ENCODE measurements around the gene GOLGA6L9. TPM values are rescaled to one million over a fixed set of nuclear protein-coding genes. Genes with fewer than 3 reads are reported as not detected.
"Not testable (repeated sequence)": the region's sequence is repeated elsewhere in the genome, so short reads cannot be mapped to it uniquely, and the experiment has no call there.

GOLGA6L9 gene
- total and polyA plus RNA-seq, 2 experiments from 2014 or later: 0.65 to 0.76 TPM

GRCh38 chr15:82475345-82475967 is 45.8 kb downstream of the GOLGA6L9 start:
- H3K4me1 ChIP-seq (ENCODE audit: insufficient read depth); H3K4me3 ChIP-seq; H3K9me2 ChIP-seq (ENCODE audit: insufficient read depth); DNase-seq; H3K27me3 ChIP-seq (replicated peaks; ENCODE audit: insufficient read depth); H3K79me2 ChIP-seq (ENCODE audit: insufficient read depth); in situ Hi-C loops (cut with MboI); H3F3A ChIP-seq (ENCODE audit: insufficient read depth); H2AFZ ChIP-seq; H3K36me3 ChIP-seq (ENCODE audit: low read depth); H4K20me1 ChIP-seq (ENCODE audit: insufficient read depth); H3K9me3 ChIP-seq (ENCODE audit: low read depth); H3K27ac ChIP-seq; H3K4me2 ChIP-seq (ENCODE audit: unreplicated experiment); H3K9ac ChIP-seq: not testable (repeated sequence)
- 76 to 79% methylated on average over 3 to 6 of the region's 11 CpGs for WGBS, 2 experiments (ENCODE audit: low coverage in 1 of 2, low lambda C conversion rate in 2 of 2, missing lambda C conversion rate in 2 of 2)

GRCh38 chr15:82476697-82477342 is 47.2 kb downstream of the GOLGA6L9 start:
- H3K4me2 ChIP-seq (ENCODE audit: unreplicated experiment); H3K79me2 ChIP-seq (ENCODE audit: insufficient read depth); H3K9me2 ChIP-seq (ENCODE audit: insufficient read depth); H3K4me1 ChIP-seq (ENCODE audit: insufficient read depth); H2AFZ ChIP-seq; DNase-seq; H3K9me3 ChIP-seq (ENCODE audit: low read depth); H3F3A ChIP-seq (ENCODE audit: insufficient read depth); in situ Hi-C loops (cut with MboI); H3K4me3 ChIP-seq; H4K20me1 ChIP-seq (ENCODE audit: insufficient read depth); H3K27me3 ChIP-seq (replicated peaks; ENCODE audit: insufficient read depth); H3K9ac ChIP-seq; H3K36me3 ChIP-seq (ENCODE audit: low read depth); H3K27ac ChIP-seq: not testable (repeated sequence)
- WGBS, 2 experiments (ENCODE audit: low coverage in 1 of 2, low lambda C conversion rate in 2 of 2, missing lambda C conversion rate in 2 of 2): 86 to 89% methylated on average over 7 to 14 of the region's 14 CpGs

GRCh38 chr15:82477343-82478057 is 47.9 kb downstream of the GOLGA6L9 start:
- DNase-seq; H3K27me3 ChIP-seq (replicated peaks; ENCODE audit: insufficient read depth); H2AFZ ChIP-seq; H3K27ac ChIP-seq; H3K4me3 ChIP-seq; H3K36me3 ChIP-seq (ENCODE audit: low read depth); H3F3A ChIP-seq (ENCODE audit: insufficient read depth); H3K4me2 ChIP-seq (ENCODE audit: unreplicated experiment); H4K20me1 ChIP-seq (ENCODE audit: insufficient read depth); H3K79me2 ChIP-seq (ENCODE audit: insufficient read depth); in situ Hi-C loops (cut with MboI); H3K9me2 ChIP-seq (ENCODE audit: insufficient read depth); H3K9me3 ChIP-seq (ENCODE audit: low read depth); H3K9ac ChIP-seq; H3K4me1 ChIP-seq (ENCODE audit: insufficient read depth): not testable (repeated sequence)
- 98 to 100% methylated on average over 4 to 7 of the region's 13 CpGs for WGBS, 2 experiments (ENCODE audit: low coverage in 1 of 2, low lambda C conversion rate in 2 of 2, missing lambda C conversion rate in 2 of 2)

Small RNA genes within 50 kb of the gene (small RNA-seq; reads per million reads assigned to genes)
- not detected for gene AC245033.3 (ENCODE audit: low read depth, low replicate concordance)

Other genes with a start within 250 kb of the GOLGA6L9 start
- gene EFL1, start 167.1 kb upstream of the GOLGA6L9 start, total RNA-seq (2014; rRNA removed; shearing (Covaris generic)): 28.4 and 53.7 TPM in 2 replicates
- gene EFL1, start 167.1 kb upstream of the GOLGA6L9 start, polyA plus RNA-seq (2016; fragmentation: Nextera tagmentation; extraction: Ambion mirVana): 21.3 and 21.8 TPM in 2 replicates
- gene SAXO2, start 167.0 kb upstream of the GOLGA6L9 start, total RNA-seq (2014; rRNA removed; shearing (Covaris generic)): not detected in 2 replicates
- gene SAXO2, start 167.0 kb upstream of the GOLGA6L9 start, polyA plus RNA-seq (2016; fragmentation: Nextera tagmentation; extraction: Ambion mirVana): 0.51 and 2.0 TPM in 2 replicates
- under 0.01 and 0.25 TPM in 2 replicates for gene GOLGA6L10, start 80.3 kb upstream of the GOLGA6L9 start, total RNA-seq (2014; rRNA removed; shearing (Covaris generic))
- not detected in 2 replicates for gene GOLGA6L10, start 80.3 kb upstream of the GOLGA6L9 start, polyA plus RNA-seq (2016; fragmentation: Nextera tagmentation; extraction: Ambion mirVana)
- gene RPS17, start 110.6 kb downstream of the GOLGA6L9 start, total RNA-seq (2014; rRNA removed; shearing (Covaris generic)): 1,721 and 1,890 TPM in 2 replicates
- gene RPS17, start 110.6 kb downstream of the GOLGA6L9 start, polyA plus RNA-seq (2016; fragmentation: Nextera tagmentation; extraction: Ambion mirVana): 553 and 581 TPM in 2 replicates
- 8.6 and 15.9 TPM in 2 replicates for gene CPEB1, start 217.5 kb downstream of the GOLGA6L9 start, total RNA-seq (2014; rRNA removed; shearing (Covaris generic))
- gene CPEB1, start 217.5 kb downstream of the GOLGA6L9 start, polyA plus RNA-seq (2016; fragmentation: Nextera tagmentation; extraction: Ambion mirVana): 5.6 and 5.7 TPM in 2 replicates

Measured in GM23248 (cell line).